PC-3 (cell line): ENCODE data around the gene UBXN10.

ENCODE experiments used
- CTCF ChIP-seq: fragments of 300-600 bp; sonication (generic); conservative IDR thresholded peaks from 2 replicates; pipeline ENCODE4 v1.5.1; 2017; ENCODE audit warnings: antibody characterized with exemption, low read depth, mild to moderate bottlenecking, low read length
- EZH2 ChIP-seq: fragments of 300-600 bp; sonication (generic); IDR thresholded peaks from one replicate; pipeline ENCODE4 v1.6.1; 2017; ENCODE audit warnings: antibody characterized with exemption, mild to moderate bottlenecking, low read length; ENCODE audit not compliant: unreplicated experiment

GRCh38 chr1:20172033-20172590, 13.8 kb upstream of the UBXN10 start:
- no peak for TF ChIP-seq CTCF
- TF ChIP-seq EZH2: no peak
